ENCODE measurements around the gene PAX6.

PAX6 gene

GRCh38 chr11:31847761-31848160 lies 36.6 kb upstream of the PAX6 start:
- no peak for ATAC-seq

DNA sequence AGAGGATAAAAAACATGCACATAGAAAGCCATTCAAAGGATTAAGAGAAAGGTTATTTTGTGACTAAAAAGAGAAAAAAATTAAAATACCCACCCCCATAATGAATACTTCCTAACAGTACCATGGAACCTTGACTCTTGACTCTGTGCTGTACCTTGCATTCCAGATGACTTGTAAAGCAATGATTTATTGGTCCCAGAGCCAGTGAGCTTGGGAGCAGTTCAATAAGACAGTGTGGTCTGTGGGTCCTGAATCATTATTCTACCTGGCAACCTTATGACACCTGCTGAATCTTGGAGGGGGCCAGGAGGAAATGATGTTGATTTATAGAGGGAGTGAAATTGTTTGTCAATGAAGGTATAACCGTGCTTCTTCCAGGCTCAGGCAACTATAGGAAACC lies 34.2 kb upstream of the PAX6 start:
- no peak for ATAC-seq

More at GRCh38 chr11:31847761-31848160, 36.6 kb upstream of the PAX6 start:
- TF ChIP-seq ZNF565 (CRISPR knock-in tag; conservative IDR thresholded peaks at IDR 0.05; ENCODE audit: low read depth) (no peak), GLIS3 (CRISPR knock-in tag; IDR thresholded peaks at IDR 0.05) (no peak), ZFP3 (CRISPR knock-in tag; IDR thresholded peaks at IDR 0.05) (no peak), CSRNP3 (CRISPR knock-in tag; IDR thresholded peaks at IDR 0.05) (no peak), OSR1 (CRISPR knock-in tag; IDR thresholded peaks at IDR 0.05) (no peak), ISL1 (CRISPR knock-in tag; IDR thresholded peaks at IDR 0.05) (no peak), PATZ1 (CRISPR knock-in tag; IDR thresholded peaks at IDR 0.05; ENCODE audit: borderline replicate concordance) (no peak), SNAI2 (CRISPR knock-in tag; IDR thresholded peaks at IDR 0.05) (no peak), PPARA (CRISPR knock-in tag; IDR thresholded peaks at IDR 0.05; ENCODE audit: borderline replicate concordance) (no peak), ZC3H10 (CRISPR knock-in tag; IDR thresholded peaks at IDR 0.05) (no peak), ZNF70 (CRISPR knock-in tag; IDR thresholded peaks at IDR 0.05) (no peak), TCF4 (CRISPR knock-in tag; IDR thresholded peaks at IDR 0.05; ENCODE audit: borderline replicate concordance) (no peak), BACH2 (CRISPR knock-in tag; IDR thresholded peaks at IDR 0.05; ENCODE audit: borderline replicate concordance) (no peak), RARB (CRISPR knock-in tag; IDR thresholded peaks at IDR 0.05) (no peak), ESRRG (CRISPR knock-in tag; IDR thresholded peaks at IDR 0.05) (no peak)
- TF ChIP-seq, protein P1, sequence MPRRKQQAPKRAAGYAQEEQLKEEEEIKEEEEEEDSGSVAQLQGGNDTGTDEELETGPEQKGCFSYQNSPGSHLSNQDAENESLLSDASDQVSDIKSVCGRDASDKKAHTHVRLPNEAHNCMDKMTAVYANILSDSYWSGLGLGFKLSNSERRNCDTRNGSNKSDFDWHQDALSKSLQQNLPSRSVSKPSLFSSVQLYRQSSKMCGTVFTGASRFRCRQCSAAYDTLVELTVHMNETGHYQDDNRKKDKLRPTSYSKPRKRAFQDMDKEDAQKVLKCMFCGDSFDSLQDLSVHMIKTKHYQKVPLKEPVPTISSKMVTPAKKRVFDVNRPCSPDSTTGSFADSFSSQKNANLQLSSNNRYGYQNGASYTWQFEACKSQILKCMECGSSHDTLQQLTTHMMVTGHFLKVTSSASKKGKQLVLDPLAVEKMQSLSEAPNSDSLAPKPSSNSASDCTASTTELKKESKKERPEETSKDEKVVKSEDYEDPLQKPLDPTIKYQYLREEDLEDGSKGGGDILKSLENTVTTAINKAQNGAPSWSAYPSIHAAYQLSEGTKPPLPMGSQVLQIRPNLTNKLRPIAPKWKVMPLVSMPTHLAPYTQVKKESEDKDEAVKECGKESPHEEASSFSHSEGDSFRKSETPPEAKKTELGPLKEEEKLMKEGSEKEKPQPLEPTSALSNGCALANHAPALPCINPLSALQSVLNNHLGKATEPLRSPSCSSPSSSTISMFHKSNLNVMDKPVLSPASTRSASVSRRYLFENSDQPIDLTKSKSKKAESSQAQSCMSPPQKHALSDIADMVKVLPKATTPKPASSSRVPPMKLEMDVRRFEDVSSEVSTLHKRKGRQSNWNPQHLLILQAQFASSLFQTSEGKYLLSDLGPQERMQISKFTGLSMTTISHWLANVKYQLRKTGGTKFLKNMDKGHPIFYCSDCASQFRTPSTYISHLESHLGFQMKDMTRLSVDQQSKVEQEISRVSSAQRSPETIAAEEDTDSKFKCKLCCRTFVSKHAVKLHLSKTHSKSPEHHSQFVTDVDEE (CRISPR knock-in tag; IDR thresholded peaks at IDR 0.05), result no peak
- TF ChIP-seq, protein P2, sequence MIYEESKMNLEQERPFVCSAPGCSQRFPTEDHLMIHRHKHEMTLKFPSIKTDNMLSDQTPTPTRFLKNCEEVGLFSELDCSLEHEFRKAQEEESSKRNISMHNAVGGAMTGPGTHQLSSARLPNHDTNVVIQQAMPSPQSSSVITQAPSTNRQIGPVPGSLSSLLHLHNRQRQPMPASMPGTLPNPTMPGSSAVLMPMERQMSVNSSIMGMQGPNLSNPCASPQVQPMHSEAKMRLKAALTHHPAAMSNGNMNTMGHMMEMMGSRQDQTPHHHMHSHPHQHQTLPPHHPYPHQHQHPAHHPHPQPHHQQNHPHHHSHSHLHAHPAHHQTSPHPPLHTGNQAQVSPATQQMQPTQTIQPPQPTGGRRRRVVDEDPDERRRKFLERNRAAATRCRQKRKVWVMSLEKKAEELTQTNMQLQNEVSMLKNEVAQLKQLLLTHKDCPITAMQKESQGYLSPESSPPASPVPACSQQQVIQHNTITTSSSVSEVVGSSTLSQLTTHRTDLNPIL (CRISPR knock-in tag; IDR thresholded peaks at IDR 0.05; ENCODE audit: low read depth), result no peak

More for the DNA sequence above, 34.2 kb upstream of the PAX6 start:
- TF ChIP-seq ZNF8 (CRISPR knock-in tag; IDR thresholded peaks at IDR 0.05) (no peak), PATZ1 (CRISPR knock-in tag; IDR thresholded peaks at IDR 0.05; ENCODE audit: borderline replicate concordance) (no peak), RARB (CRISPR knock-in tag; IDR thresholded peaks at IDR 0.05) (no peak), OSR1 (CRISPR knock-in tag; IDR thresholded peaks at IDR 0.05) (no peak)
- TF ChIP-seq, protein P3, sequence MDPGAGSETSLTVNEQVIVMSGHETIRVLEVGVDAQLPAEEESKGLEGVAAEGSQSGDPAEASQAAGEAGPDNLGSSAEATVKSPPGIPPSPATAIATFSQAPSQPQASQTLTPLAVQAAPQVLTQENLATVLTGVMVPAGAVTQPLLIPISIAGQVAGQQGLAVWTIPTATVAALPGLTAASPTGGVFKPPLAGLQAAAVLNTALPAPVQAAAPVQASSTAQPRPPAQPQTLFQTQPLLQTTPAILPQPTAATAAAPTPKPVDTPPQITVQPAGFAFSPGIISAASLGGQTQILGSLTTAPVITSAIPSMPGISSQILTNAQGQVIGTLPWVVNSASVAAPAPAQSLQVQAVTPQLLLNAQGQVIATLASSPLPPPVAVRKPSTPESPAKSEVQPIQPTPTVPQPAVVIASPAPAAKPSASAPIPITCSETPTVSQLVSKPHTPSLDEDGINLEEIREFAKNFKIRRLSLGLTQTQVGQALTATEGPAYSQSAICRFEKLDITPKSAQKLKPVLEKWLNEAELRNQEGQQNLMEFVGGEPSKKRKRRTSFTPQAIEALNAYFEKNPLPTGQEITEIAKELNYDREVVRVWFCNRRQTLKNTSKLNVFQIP (CRISPR knock-in tag; IDR thresholded peaks at IDR 0.05; ENCODE audit: borderline replicate concordance, low read depth), result no peak
